NK-92 treated with Interleukin-12 subunit alpha and Interleukin-12 subunit beta, amount 100 ng/mL, for 24 hours (cell line): Measurements from ENCODE around the gene SIGLECL1.

Experiments used
- DNase-seq: peaks from one replicate; lab custom pipeline; 2025; lab: John Stamatoyannopoulos, UW

SIGLECL1 gene

GRCh38 chr19:51253088-51253806 lies 2.4 kb downstream of the SIGLECL1 start:
- no peak for DNase-seq

- no peak for DNase-seq
Measured at GRCh38 chr19:51256155-51256625, 5.3 kb downstream of the SIGLECL1 start.

- no peak for DNase-seq
Measured at GRCh38 chr19:51257471-51257870, 6.6 kb downstream of the SIGLECL1 start.

GRCh38 chr19:51258165-51259160 lies 7.6 kb downstream of the SIGLECL1 start:
- no peak for DNase-seq

GRCh38 chr19:51259348-51260245 lies 8.7 kb downstream of the SIGLECL1 start:
- no peak for DNase-seq

GRCh38 chr19:51263808-51264207 lies 12.9 kb downstream of the SIGLECL1 start:
- no peak for DNase-seq

GRCh38 chr19:51271067-51271466 lies 20.2 kb downstream of the SIGLECL1 start:
- DNase-seq = no peak

- peak; percentile 39 for DNase-seq
Measured at GRCh38 chr19:51272183-51272810, 21.4 kb downstream of the SIGLECL1 start.

- DNase-seq = no peak
Measured at GRCh38 chr19:51274049-51274770, 23.3 kb downstream of the SIGLECL1 start.

- no peak for DNase-seq
Measured at GRCh38 chr19:51277112-51277511, 26.2 kb downstream of the SIGLECL1 start.

- no peak for DNase-seq
Measured at GRCh38 chr19:51282335-51282734, 31.5 kb downstream of the SIGLECL1 start.

- DNase-seq = no peak
Measured at GRCh38 chr19:51285682-51286081, 34.8 kb downstream of the SIGLECL1 start.

- DNase-seq = no peak
Measured at GRCh38 chr19:51289635-51290034, 38.8 kb downstream of the SIGLECL1 start.

- DNase-seq = no peak
Measured at GRCh38 chr19:51292971-51293370, 42.1 kb downstream of the SIGLECL1 start.

GRCh38 chr19:51293571-51294210 lies 42.8 kb downstream of the SIGLECL1 start:
- no peak for DNase-seq

GRCh38 chr19:51294211-51294976 lies 43.5 kb downstream of the SIGLECL1 start:
- DNase-seq = no peak

GRCh38 chr19:51294977-51295375 lies 44.1 kb downstream of the SIGLECL1 start:
- DNase-seq = no peak

- no peak for DNase-seq
Measured at GRCh38 chr19:51295382-51296126, 44.7 kb downstream of the SIGLECL1 start.
